ENCODE data around the gene RENBP. TPM values are rescaled to one million over a fixed set of nuclear protein-coding genes. Genes with fewer than 3 reads are reported as not detected.
A peak's percentile ranks its signal among the peaks of the same experiment; 100 is the strongest.

RENBP gene
- total RNA-seq, 1 donor from 2014 or later = 18.9 TPM

- TF ChIP-seq CTCF (IDR thresholded peaks at IDR 0.05) = no peak
- Mint-ChIP-seq H3K36me3 (ENCODE audit: unreplicated experiment) (no peaks in the 10 kb centered on the region), H3K4me1 (ENCODE audit: unreplicated experiment) (peaks cover 22% of the 10 kb centered on the region), H3K27me3 (ENCODE audit: unreplicated experiment) (no peaks in the 10 kb centered on the region), H3K4me3 (ENCODE audit: unreplicated experiment) (peak within 1 kb of the TSS; percentile 73), H3K9me3 (ENCODE audit: unreplicated experiment) (no peaks in the 10 kb centered on the region), H3K27ac (ENCODE audit: unreplicated experiment) (peak within 1 kb of the TSS; percentile 85)
- DNase-seq (ENCODE audit: extremely low spot score, unreplicated experiment) = no peak
These were observed 18.5 kb downstream of the RENBP start, which contains the start of gene ARHGAP4 for GRCh38 chrX:153925739-153926551. TSS of gene ARHGAP4 (minus strand) at chrX:153926264. CDS start at chrX:153926202, 62 bp downstream.

GRCh38 chrX:153925387-153925738, 19.1 kb downstream of the RENBP start:
- no peaks in the 10 kb centered on the region for H3K36me3 Mint-ChIP-seq (ENCODE audit: unreplicated experiment)
- DNase-seq (ENCODE audit: extremely low spot score, unreplicated experiment) = no peak
- TF ChIP-seq CTCF (IDR thresholded peaks at IDR 0.05) = no peak
- no peaks in the 10 kb centered on the region for H3K9me3 Mint-ChIP-seq (ENCODE audit: unreplicated experiment)
- no peaks in the 10 kb centered on the region for H3K27me3 Mint-ChIP-seq (ENCODE audit: unreplicated experiment)
- H3K27ac Mint-ChIP-seq (ENCODE audit: unreplicated experiment) = no peak overlapping the region
- H3K4me3 Mint-ChIP-seq (ENCODE audit: unreplicated experiment) = no peak overlapping the region
- H3K4me1 Mint-ChIP-seq (ENCODE audit: unreplicated experiment) = peaks cover 22% of the 10 kb centered on the region

GRCh38 chrX:153924149-153924861, 20.1 kb downstream of the RENBP start:
- no peak overlapping the region for H3K4me3 Mint-ChIP-seq (ENCODE audit: unreplicated experiment)

GRCh38 chrX:153922932-153923857, 21.2 kb downstream of the RENBP start:
- Mint-ChIP-seq H3K4me3 (ENCODE audit: unreplicated experiment) (no peak overlapping the region), H3K4me1 (ENCODE audit: unreplicated experiment) (peaks cover 19% of the 10 kb centered on the region), H3K9me3 (ENCODE audit: unreplicated experiment) (no peaks in the 10 kb centered on the region), H3K27ac (ENCODE audit: unreplicated experiment) (no peak overlapping the region), H3K36me3 (ENCODE audit: unreplicated experiment) (no peaks in the 10 kb centered on the region), H3K27me3 (ENCODE audit: unreplicated experiment) (no peaks in the 10 kb centered on the region)
- TF ChIP-seq CTCF (IDR thresholded peaks at IDR 0.05) = peak; percentile 45
- no peak for DNase-seq (ENCODE audit: extremely low spot score, unreplicated experiment)

More at GRCh38 chrX:153924149-153924861, 20.1 kb downstream of the RENBP start:
- DNase-seq (ENCODE audit: extremely low spot score, unreplicated experiment) = no peak
- Mint-ChIP-seq H3K4me1 (ENCODE audit: unreplicated experiment) (peaks cover 22% of the 10 kb centered on the region), H3K9me3 (ENCODE audit: unreplicated experiment) (no peaks in the 10 kb centered on the region), H3K36me3 (ENCODE audit: unreplicated experiment) (no peaks in the 10 kb centered on the region), H3K27me3 (ENCODE audit: unreplicated experiment) (no peaks in the 10 kb centered on the region), H3K27ac (ENCODE audit: unreplicated experiment) (no peak overlapping the region)
- no peak for TF ChIP-seq CTCF (IDR thresholded peaks at IDR 0.05)

Measured in osteocyte (in vitro differentiated cells).